Measurements from ENCODE around the gene IGLL1. TPM values are rescaled to one million over a fixed set of nuclear protein-coding genes. Genes with fewer than 3 reads are reported as not detected.

IGLL1 gene
- total and polyA plus RNA-seq, 2 donors (not counting 3 experiments of a cell fraction or from before 2014, with no cell fraction given), result not detected

GRCh38 chr22:23556026-23556620 lies 24.0 kb downstream of the IGLL1 start:
- TF ChIP-seq EZH2 (IDR thresholded peaks at IDR 0.05; ENCODE audit: borderline replicate concordance, low read depth, low read length, severe bottlenecking) (no peak), GATA2 (IDR thresholded peaks at IDR 0.05; ENCODE audit: insufficient read depth, insufficient read length, low read depth, low read length) (no peak), JUN (IDR thresholded peaks at IDR 0.05; ENCODE audit: borderline replicate concordance, insufficient read depth, insufficient read length, low read depth) (no peak)
- Histone ChIP-seq H3K9me3 (replicated peaks; ENCODE audit: control insufficient read depth, insufficient read depth, low read length) (no peaks in the 10 kb centered on the region), H3K4me3 (replicated peaks in 1 of 3; ENCODE audit: insufficient read depth in 1 of 3, low read depth in 1 of 3, low read length in 3 of 3) (no peak overlapping the region), H3K27me3 (ENCODE audit: control insufficient read depth in 2 of 2, insufficient read depth in 2 of 2, low read length in 2 of 2) (peaks cover 0 to 2% of the 10 kb centered on the region in 2 experiments), H2AFZ (ENCODE audit: low read depth, low read length) (no peak overlapping the region), H3K4me2 (ENCODE audit: insufficient read depth, low read length) (no peak overlapping the region), H3K36me3 (ENCODE audit: control insufficient read depth in 2 of 2, extremely low read depth in 1 of 2, insufficient read depth in 2 of 2, low read length in 2 of 2) (no peaks in the 10 kb centered on the region), H3K9me1 (replicated peaks; ENCODE audit: control insufficient read depth, extremely low read depth, insufficient read depth, low read length) (no peaks in the 10 kb centered on the region), H3K27ac (ENCODE audit: insufficient read depth, low read depth, low read length) (no peak overlapping the region), H3K4me1 (ENCODE audit: control insufficient read depth, extremely low read depth, insufficient read depth, low read length) (no peaks in the 10 kb centered on the region), H3K79me2 (ENCODE audit: control insufficient read depth, insufficient read depth, low read length) (no peaks in the 10 kb centered on the region), H4K20me1 (replicated peaks; ENCODE audit: control insufficient read depth, extremely low read depth, insufficient read depth, low read length) (no peaks in the 10 kb centered on the region), H3K9ac (replicated peaks; ENCODE audit: extremely low read depth, insufficient read depth, low read length) (no peak overlapping the region)
- dilution Hi-C loops (cut with MboI; ENCODE audit: extremely low pct_ligation_motif_present, low sequenced_read_pairs), result no loop called here
- ChIA-PET CTCF (interaction anchor here (2.4 kb wide), 1 partner anchor 294 kb away, joined by 6 read pairs; no protein-coding TSS in a partner anchor), POLR2A (no interaction called here)
- intact Hi-C loops (cut with micrococcal nuclease), result no loop called here
- DNase-seq (ENCODE audit: low read depth, low spot score) (no peak), FAIRE-seq (no peak)
- no TSS peak for BruUV-seq (replicated peaks)

- Histone ChIP-seq H3K4me1 (ENCODE audit: control insufficient read depth, extremely low read depth, insufficient read depth, low read length) (no peaks in the 10 kb centered on the region), H3K36me3 (ENCODE audit: control insufficient read depth in 2 of 2, extremely low read depth in 1 of 2, insufficient read depth in 2 of 2, low read length in 2 of 2) (no peaks in the 10 kb centered on the region), H3K4me3 (replicated peaks in 1 of 3; ENCODE audit: insufficient read depth in 1 of 3, low read depth in 1 of 3, low read length in 3 of 3) (no peak overlapping the region), H4K20me1 (replicated peaks; ENCODE audit: control insufficient read depth, extremely low read depth, insufficient read depth, low read length) (no peaks in the 10 kb centered on the region), H3K27ac (ENCODE audit: insufficient read depth, low read depth, low read length) (no peak overlapping the region), H3K27me3 (ENCODE audit: control insufficient read depth in 2 of 2, insufficient read depth in 2 of 2, low read length in 2 of 2) (peaks cover 0 to 2% of the 10 kb centered on the region in 2 experiments), H2AFZ (ENCODE audit: low read depth, low read length) (no peak overlapping the region), H3K9ac (replicated peaks; ENCODE audit: extremely low read depth, insufficient read depth, low read length) (no peak overlapping the region), H3K9me1 (replicated peaks; ENCODE audit: control insufficient read depth, extremely low read depth, insufficient read depth, low read length) (no peaks in the 10 kb centered on the region), H3K4me2 (ENCODE audit: insufficient read depth, low read length) (no peak overlapping the region), H3K9me3 (replicated peaks; ENCODE audit: control insufficient read depth, insufficient read depth, low read length) (no peaks in the 10 kb centered on the region), H3K79me2 (ENCODE audit: control insufficient read depth, insufficient read depth, low read length) (no peaks in the 10 kb centered on the region)
- DNase-seq (ENCODE audit: low read depth, low spot score) (no peak), FAIRE-seq (no peak)
- no TSS peak for BruUV-seq (replicated peaks)
- ChIA-PET CTCF (no interaction called here), POLR2A (no interaction called here)
- TF ChIP-seq POLR2A (IDR thresholded peaks at IDR 0.05; ENCODE audit: low read depth, low read length) (no peak), GATA2 (IDR thresholded peaks at IDR 0.05; ENCODE audit: insufficient read depth, insufficient read length, low read depth, low read length) (no peak), POLR2AphosphoS5 (IDR thresholded peaks at IDR 0.05; ENCODE audit: insufficient read depth, low read depth, low read length) (no peak), CTCF (IDR thresholded peaks at IDR 0.05; ENCODE audit: extremely low read depth in 1 of 2, insufficient read depth in 1 of 2, low read depth in 1 of 2, low read length in 2 of 2) (no peak), EZH2 (IDR thresholded peaks at IDR 0.05; ENCODE audit: borderline replicate concordance, low read depth, low read length, severe bottlenecking) (no peak), MYC (IDR thresholded peaks at IDR 0.05; ENCODE audit: low read depth, low read length) (no peak)
- dilution Hi-C loops (cut with MboI; ENCODE audit: extremely low pct_ligation_motif_present, low sequenced_read_pairs), result no loop called here
- intact Hi-C loops (cut with micrococcal nuclease), result no loop called here
Observed at GRCh38 chr22:23555118-23555517, 25.0 kb downstream of the IGLL1 start.
